TTC549 (cell line): ENCODE measurements around the gene E4F1.
"Not testable (repeated sequence)": the region's sequence is repeated elsewhere in the genome, so short reads cannot be mapped to it uniquely, and the experiment has no call there.

ENCODE experiments used
- FAIRE-seq: peaks from 2 replicates; lab custom pipeline; 2012; peaks lifted over from hg19 to GRCh38; lab: Jason Lieb, UNC

E4F1 gene

DNA sequence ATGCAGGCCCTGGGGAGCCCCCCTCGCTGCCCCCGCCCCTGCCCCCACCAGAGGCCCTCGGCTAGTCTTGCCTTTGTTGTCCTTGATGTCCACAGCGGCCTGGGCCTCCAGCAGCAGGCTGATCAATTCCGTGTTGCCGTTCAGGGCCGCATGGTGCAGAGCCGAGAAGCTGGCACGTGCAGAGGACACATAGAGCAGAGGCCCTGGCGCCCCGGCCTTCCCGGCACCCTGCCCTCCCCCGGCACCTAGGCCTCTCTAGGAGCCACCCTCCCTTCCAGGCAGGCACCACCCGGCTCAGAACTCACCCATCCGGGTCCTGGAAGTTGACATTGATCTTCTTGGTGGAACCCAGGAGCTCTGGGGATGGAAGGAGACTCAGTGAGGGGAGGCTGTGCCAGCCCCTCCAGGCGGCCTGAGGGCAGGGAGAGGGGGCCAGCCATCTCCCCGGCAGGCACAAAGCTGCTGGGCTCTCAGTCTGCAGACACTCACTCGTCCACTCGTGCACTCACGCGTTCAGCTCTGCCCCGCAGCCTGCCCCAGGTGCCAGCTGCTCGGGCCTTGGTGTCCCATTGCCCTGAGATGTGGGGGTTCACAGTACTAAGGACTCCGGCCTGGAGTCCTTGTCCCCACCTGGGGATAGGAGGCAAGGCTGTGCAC lies 33.3 kb upstream of the E4F1 start:
- no peak for FAIRE-seq

DNA sequence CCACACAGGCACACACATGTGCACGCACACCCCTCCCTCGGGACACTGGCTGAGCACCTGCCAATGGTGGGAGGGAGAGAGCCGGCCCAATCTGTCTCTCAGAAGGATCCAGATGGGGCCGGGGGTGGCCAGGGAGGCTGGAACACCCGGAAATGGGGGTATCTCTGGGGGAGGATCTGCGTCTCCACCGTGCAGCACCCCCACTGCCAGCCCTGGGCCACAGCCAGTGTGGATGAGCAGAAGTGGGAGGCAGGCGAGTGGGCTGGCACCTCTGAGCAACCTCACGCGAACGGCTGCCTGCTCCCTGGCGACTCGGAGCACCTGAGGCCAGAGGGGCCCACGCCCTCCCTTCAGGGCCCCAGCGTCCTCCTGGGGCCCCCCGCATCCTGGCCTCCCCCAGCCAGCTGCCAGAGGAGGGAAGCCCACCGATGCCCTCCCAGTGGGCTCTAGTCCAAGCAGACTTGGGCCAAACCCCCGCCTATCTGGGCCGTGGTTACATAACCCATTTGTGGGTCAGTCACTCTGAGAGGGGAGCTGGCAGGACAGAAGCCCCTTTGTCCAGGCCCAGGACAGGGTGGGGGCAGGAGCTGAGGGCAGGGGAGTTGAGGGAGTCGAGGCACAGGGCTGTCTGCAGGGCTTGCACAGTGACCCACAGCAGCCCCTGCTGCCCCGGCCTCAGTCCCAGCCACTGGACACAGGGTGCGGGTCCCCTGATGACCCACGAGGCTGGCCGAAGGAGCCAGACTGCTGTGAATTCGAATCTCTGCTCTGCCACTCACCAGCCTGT lies 32.5 kb upstream of the E4F1 start:
- FAIRE-seq = no peak

DNA sequence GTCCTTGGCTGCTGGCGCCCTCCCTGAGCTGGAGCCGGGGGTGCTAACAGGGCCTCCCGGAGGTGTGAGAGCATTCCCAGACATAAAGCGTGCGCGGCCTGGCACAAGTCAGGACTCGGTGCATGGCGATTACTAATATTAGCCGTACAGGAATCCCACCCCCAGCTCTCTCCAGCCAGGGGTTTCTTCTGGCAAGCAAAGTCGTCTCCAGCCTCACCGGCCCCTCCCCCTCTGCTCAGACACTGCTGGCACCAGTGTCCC lies 32.0 kb upstream of the E4F1 start:
- no peak for FAIRE-seq

DNA sequence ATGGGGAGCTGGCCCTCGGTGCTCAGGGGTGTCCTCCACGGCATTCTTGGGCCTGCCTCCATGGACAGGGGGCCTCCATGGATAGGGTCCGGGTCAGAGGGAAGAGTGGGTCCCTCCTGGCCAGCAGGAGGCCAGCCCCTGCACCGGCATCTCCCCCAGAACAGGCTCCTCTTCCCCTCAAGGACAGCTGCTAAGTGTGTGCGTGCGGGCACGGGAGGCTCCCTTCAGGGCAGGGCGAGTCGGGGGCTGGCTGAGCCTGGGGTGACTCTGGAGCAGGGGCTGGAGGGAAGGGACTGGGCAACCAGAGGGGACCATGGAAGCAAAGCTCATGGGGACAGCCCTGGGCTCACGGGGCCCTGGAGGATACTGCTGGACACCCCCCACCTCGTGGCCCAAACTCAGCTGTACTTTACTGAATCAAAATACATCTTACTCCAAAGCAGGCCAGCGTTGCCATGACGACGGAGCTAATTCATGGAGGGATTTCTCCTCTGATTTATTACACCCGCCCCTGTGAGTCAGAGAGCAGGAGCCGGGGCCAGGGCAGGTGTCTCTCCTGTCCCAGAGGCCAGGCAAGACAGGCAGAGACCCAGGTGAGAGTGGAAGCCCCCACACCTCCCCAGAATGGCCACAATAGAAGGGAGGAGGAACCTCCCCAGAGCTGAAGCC lies 29.1 kb upstream of the E4F1 start:
- no peak for FAIRE-seq

DNA sequence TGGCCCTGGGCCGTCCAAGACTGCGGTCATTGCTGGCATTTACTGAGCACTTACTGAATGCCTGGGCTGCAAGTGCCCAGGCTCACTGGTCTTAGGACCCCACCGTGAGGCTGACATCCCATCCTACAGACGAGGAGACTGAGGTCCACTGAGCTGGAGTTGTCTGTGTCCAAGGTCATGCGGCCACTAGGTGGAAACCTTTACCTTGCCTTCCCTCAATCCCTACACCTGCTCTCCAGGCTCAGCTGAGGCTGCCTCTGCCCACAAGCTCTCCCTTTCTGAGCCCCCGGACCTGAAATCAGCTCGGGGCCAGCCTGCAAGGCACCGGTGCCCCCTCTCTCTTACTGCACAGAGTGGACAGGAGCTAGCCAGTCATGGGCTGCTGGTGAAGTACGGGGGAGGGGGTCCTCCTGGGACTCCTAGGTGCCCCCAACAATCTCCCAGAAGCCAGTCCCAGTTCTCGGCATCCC lies 28.5 kb upstream of the E4F1 start:
- FAIRE-seq = no peak

DNA sequence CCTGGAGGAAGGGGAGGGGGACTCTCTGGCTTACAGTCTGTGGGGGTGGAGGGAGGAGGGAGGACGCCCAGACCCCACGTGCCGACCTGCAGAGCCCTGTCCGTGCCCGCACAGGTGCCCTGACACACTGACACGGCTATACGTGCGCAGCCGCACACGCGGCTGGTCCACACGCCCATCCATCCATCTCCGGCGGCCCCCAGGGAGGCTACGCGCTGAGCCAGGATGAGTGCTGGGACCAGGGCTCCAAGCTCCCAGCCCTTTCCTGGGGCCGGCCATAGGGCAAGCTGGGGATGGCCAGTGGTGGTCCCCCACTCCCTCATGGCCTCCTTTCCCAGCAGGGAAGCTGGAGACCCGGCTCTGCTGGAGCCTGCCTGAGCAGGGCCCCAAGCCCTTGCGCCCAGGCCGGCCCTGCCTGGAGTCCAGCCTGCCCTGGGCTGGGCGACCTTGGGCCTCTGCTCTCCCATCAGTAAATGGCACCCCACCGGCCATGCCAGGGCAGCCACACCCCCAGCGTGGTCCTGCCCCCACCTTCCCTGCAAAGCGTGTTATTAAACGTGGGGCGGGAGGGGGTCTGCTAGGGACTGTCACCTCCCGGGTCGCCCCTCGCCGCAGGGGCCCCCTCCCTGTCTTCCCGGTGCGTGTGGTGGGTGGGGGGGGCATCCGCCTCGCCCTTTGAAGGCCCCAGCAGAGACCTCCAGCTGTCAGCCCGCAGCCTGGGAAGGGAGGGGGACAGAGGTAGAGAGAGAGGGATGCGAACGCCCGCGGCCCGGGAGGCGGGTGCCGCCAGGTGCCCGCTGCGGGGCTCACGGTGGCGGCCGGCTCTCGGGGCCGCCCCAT lies 27.8 kb upstream of the E4F1 start:
- FAIRE-seq = no peak

DNA sequence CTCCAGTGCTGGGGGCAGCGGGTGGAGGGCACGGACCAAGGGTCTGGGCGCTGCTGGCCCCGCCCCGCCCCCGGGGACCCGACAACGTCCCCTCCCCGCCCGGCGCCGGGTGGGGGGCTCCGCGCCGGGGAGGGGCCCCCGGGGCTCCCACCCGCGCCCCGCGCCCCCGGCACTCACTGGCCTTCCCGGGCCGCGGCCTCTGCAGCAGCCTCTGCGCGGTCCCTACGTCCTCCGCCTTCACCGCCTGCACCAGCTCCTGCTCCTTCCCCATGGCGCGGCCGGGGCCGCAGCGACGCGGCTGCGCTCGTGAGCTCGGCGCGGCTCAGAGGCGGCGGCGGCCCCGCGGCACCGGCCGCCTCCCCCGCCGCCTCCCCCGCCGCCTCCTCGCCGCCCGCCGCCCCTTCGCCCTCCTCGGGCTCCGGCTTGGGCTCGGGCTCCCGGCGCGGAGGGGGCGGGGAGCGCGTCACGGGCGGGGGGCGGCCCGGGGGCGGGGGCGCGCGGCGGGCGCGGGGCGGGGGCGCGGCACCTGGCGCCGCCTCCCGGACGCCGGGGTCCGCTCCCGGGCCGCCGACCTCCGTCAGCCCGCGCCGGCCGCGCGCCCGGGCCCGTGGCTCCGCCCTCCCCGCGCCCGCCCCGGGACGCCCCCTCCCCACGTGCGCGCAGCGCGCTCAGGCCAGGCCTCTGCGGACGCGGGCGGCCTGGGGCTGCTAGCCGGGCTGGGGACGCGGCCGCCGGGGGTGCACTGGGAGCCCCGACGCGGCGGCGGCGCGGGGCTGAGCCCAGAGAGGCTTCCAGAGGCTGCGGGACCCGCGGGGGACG lies 27.0 kb upstream of the E4F1 start, which contains the start of gene CASKIN1:
Gene CASKIN1 (minus strand): TSS at position 444 of the 819 bp plus-strand sequence. CDS start 173 bp downstream, at position 271.
- no peak for FAIRE-seq

DNA sequence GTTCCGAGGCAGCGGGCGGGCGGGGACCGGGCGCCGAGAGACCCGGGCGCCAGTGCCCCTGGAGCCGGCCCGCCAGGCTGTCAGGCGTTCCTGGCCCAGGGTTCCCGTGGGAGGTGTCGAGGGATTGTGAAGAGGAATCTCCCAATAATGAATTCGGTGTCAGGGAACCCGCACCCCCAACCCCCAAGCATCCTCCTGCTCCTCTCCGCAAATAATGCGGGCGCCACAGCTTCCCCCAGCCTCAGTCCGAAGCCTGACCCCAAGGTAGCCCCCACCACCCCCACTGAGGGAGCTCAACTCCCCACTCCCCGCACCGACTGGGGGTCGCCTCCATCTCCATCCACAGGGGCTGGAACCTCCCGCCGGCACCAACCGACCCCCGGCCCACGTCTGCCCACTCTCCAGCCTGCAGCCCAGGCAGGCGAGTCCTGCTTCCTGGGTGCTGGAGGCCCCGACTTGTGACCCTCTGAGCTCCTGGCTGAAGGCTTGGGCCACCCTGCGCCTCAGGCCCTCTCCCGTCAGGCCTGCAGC lies 26.3 kb upstream of the E4F1 start:
- no peak for FAIRE-seq

DNA sequence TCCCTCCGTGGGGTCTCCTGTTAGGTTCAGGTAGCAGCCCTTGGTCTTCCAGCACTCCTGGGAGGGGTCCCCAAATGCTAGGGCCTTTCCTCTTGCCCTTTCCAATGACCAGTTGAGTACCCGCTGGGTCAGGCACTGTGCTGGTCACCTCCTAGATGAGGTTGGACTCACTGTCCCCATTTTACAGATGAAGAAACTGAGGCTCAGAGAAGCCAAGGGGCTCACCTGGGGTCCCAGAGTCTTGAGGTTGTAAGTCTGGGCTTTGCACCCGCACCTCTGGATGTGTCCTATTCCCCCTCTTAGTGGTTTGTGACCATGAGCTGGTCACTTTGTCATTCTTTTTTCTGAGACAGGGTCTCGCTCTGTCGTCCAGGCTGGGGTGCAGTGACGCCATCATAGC lies 25.6 kb upstream of the E4F1 start:
- FAIRE-seq = no peak

DNA sequence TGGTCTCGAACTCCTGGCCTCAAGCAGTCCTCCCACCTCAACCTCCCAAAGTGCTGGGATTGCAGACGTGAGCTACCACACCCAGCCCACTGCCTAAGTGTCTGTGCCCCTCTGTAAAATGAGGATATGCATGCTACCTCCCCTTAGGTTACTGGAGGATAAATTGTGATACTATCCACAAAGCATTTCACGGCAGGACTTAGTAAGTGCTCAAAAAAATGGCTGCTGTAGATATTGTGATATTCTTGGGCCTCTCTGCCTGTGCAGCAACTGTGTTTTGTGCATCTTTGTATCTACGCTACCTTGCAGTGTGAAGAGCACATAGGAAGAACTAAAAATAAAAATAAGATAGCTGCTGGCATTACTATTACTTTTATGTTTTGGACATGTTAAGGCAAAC lies 25.1 kb upstream of the E4F1 start:
- FAIRE-seq = no peak

DNA sequence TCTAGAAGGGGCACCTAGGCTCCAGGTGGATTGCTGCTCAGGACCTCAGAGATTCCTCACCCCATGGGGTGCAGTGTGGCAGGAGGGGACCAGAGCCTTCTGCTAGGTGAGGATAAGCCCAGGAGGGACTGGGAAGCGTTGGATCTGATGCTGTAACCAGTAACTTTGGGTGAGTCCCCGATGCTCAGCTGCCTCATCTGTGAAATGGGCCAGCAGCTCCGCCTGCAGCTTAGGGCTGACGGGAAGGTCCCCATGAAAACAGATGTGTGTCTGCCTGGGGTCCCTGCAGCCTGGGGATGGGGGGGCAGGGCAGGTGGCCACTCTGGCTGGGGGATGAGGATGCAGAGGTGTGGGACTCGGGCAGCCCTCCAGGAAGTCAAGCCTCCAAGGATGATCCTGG lies 24.3 kb upstream of the E4F1 start:
- FAIRE-seq = no peak

DNA sequence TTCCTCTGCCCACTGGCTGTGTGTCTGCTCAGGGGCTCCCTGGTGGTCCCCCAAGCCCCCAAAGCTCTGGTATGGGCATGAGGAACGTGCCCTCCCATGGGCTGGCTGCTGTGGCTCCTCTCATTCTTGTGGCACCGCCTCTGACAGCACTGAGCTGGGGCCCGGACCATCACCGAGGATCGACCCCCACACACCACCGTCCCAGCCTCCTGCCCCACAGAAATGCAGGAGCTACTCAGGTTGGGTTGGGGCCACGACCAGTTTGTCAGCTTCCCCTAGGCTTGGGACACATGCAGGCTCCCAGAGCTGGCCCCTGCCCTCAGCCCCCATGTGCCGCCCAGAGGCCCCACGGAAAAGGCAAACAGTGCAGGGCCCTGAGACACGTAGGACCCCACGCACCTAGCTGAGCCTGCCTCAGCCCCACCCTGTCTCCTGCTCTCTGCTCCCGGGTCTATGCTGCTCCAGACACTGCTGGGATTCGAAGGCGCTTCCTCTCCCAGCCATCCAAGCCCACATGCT lies 23.7 kb upstream of the E4F1 start:
- no peak for FAIRE-seq

DNA sequence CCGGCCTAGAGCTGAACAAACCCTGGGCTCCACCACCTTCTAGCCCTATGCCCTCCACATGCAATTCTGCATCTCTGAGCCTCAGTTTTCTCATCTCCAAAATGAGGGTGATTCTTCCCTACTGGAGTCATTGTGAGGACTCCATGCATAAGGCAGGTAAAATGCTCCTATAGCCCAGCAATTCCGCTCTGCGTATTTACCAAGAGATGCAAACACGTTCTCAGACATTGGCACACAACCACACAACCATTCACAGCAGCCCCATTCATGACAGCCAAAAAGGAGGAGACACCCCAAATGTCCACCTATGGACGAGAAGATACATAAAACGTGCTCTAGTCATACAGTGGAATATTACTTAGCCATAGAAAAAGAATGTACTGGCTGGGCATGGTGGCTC lies 23.1 kb upstream of the E4F1 start:
- FAIRE-seq = no peak

DNA sequence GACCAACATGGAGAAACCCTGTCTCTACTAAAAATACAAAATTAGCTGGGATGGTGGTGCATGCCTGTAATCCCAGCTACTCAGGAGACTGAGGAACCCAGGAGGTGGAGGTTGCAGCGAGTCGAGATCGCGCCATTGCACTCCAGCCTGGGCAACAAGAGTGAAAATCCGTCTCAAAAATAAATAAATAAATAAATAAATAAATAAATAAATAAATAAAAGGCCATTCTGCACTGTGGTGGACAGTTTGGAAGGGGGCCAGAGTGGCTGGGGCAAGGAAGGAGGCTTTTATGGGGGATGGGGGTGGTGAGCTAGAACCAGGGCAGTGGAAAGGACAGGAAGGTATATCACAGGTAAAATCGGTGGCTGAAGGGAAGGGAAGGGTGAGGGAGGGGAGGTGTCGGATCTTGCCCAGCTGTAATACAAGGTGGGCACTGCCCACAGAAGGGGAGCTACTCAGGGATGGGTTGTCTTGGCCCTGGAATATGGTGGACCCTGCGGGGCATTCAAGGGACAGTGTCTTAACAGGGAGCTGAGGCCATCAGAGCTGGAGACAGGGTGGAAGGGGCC lies 20.2 kb upstream of the E4F1 start:
- FAIRE-seq = not testable (repeated sequence)

DNA sequence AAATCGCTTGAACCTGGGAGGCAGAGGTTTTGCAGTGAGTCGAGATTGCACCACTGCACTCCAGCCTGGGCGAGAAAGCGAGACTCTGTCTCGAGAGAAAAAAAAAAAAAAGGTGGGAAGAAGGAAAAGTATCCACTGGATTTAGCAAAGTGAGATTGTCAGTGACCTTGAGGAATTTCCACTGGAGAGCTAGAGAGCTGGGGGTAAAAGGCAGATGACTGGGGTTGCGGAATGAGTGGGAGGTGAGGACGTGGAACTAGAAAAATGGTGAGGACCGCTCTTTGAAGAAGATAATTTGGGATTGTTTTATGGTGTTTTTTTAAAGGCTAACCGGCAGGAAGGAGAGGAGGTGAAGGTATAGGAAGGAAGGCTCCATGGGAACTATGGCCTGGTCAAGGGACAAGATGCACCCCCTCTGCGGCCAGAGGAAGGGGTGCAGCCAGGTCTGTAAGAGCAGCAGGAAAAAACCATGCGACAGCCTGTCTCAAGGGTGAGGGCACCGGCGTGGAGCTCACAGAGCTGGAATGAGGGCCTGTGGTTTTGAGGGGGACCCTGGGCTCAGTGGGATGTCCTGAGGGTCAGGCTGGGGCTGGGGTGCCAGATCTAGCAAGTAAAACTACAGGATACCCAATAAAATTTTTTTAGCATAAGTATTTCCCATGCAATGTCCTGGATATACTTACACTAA lies 18.8 kb upstream of the E4F1 start:
- no peak for FAIRE-seq

DNA sequence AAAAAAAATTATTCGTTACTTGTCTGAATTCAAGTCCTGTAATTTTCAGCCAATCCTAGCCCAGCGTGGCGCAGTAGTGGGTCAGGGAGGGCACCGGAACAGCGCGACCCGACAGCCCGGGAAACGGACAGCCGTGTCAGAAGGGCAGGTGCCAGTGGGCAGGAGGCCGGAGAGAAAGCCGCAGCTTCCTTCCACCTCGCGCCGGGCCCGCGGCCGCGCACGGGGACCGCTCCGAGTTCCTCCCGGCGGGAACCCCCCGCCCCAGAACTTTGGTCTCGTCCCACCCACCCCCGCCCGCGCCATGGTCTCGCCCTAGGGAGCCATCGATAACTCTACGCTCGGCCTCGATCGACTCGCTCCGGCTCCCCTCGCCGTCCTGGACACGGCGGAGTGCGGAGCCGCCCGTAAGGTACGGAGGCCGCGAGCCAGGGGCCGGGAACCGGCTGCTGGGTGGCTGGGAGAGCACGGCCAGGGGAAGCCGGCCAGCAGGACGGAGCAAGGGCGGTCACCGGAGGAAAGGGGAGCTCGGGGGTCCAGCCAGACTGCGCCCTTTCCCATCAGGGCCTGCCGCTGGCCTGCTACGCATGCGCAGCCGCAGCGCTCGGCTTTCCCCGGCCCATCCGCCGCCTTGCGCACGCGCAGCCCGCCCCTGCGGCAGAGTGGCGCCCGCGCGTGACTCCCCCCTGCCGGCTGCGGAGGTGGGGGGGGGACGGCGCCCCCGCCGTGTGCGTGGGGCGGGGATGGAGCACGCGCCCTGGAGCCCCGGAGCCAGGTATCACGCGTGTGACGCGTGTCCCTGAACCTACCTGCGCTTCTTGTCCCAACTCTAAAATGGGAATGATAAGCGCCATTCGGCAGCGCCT lies 18.1 kb upstream of the E4F1 start, which contains the start of gene MLST8:
Gene MLST8 (plus strand): TSS at position 351 of the 863 bp plus-strand sequence. CDS start 632 bp downstream, outside the sequence.
- no peak for FAIRE-seq

DNA sequence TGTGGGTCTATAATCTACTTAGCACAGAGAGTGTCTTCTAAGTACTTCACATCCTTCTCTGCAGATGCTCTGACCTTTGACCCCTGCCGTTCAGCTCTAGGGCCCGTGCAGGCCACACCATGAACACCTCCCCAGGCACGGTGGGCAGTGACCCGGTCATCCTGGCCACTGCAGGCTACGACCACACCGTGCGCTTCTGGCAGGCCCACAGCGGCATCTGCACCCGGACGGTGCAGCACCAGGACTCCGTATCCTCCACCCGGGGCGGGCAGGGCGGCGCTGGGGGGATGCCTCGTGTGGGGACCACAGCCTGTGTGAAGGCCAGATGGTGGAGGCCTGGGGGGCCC lies 17.5 kb upstream of the E4F1 start:
- no peak for FAIRE-seq

DNA sequence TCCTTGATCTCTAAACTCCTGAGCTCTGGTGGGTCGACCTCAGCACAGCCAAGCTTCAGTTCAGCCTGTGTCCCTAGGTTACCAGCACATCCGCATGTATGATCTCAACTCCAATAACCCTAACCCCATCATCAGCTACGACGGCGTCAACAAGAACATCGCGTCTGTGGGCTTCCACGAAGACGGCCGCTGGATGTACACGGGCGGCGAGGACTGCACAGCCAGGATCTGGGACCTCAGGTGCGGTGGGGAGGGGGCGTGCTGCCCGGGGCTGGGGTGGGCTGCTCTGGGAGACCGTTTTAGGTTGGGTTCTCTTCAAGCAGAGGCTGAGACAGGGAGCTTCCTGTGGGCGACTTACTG lies 17.0 kb upstream of the E4F1 start:
- no peak for FAIRE-seq

DNA sequence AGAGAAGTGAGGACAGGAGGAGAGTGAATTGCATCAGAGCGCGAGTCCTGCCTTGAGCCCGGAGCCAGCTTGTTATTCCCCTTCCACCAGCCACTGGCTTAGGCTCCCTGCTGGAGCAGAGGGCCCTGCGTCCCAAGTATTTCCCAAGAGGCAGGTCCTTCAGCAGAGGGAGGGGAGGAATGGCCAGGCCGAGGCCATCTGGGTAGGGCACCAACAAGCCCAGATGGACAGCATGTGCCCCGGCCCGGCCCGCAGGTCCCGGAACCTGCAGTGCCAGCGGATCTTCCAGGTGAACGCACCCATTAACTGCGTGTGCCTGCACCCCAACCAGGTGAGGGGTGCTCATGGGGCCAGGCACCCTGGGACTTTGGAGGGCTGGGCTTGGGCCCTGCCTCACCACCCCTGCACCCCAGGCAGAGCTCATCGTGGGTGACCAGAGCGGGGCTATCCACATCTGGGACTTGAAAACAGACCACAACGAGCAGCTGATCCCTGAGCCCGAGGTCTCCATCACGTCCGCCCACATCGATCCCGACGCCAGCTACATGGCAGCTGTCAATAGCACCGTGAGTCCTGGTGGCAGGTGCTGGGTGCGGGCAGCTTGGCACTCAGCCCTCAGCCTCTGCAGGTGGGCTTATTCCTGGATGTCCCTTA lies 16.5 kb upstream of the E4F1 start:
- FAIRE-seq = no peak
